Osteocyte (in vitro differentiated cells): ENCODE measurements around the gene GPC6. TPM values are rescaled to one million over a fixed set of nuclear protein-coding genes. Genes with fewer than 3 reads are reported as not detected.
A peak's percentile ranks its signal among the peaks of the same experiment; 100 is the strongest.

Experiments
- DNase-seq: peaks from one replicate; pipeline ENCODE4 v3.0.0; 2021; ENCODE audit warnings: mixed read lengths; ENCODE audit not compliant: unreplicated experiment; ENCODE audit errors: extremely low spot score
- H3K27ac Mint-ChIP-seq: one replicate; pipeline ENCODE4 v1.8.0; 2021; ENCODE audit warnings: mild to moderate bottlenecking, mixed read lengths; ENCODE audit not compliant: unreplicated experiment
- H3K27me3 Mint-ChIP-seq: one replicate; pipeline ENCODE4 v1.8.0; 2021; ENCODE audit warnings: mixed read lengths; ENCODE audit not compliant: unreplicated experiment
- H3K36me3 Mint-ChIP-seq: one replicate; pipeline ENCODE4 v1.8.0; 2021; ENCODE audit warnings: mixed read lengths; ENCODE audit not compliant: unreplicated experiment
- H3K4me1 Mint-ChIP-seq: one replicate; pipeline ENCODE4 v1.8.0; 2021; ENCODE audit warnings: mixed read lengths; ENCODE audit not compliant: unreplicated experiment
- H3K4me3 Mint-ChIP-seq: one replicate; pipeline ENCODE4 v1.8.0; 2021; ENCODE audit warnings: mild to moderate bottlenecking, moderate library complexity, mixed read lengths; ENCODE audit not compliant: unreplicated experiment
- H3K9me3 Mint-ChIP-seq: one replicate; pipeline ENCODE4 v1.8.0; 2021; ENCODE audit warnings: mixed read lengths; ENCODE audit not compliant: unreplicated experiment
- total RNA-seq: library from RNA; stranded (reverse); gene quantifications from 2 replicates; pipeline ENCODE4 v1.2.1, GENCODE V29; 2021
- TF ChIP-seq, protein P1 (sequence below): fragments of 200-600 bp; sonication (generic); IDR thresholded peaks from 2 replicates; pipeline ENCODE4 v1.5.0; 2021; ENCODE audit warnings: antibody characterized with exemption, mild to moderate bottlenecking, moderate library complexity

Gene GPC6
- total RNA-seq, 1 donor from 2014 or later: 125 TPM

DNA sequence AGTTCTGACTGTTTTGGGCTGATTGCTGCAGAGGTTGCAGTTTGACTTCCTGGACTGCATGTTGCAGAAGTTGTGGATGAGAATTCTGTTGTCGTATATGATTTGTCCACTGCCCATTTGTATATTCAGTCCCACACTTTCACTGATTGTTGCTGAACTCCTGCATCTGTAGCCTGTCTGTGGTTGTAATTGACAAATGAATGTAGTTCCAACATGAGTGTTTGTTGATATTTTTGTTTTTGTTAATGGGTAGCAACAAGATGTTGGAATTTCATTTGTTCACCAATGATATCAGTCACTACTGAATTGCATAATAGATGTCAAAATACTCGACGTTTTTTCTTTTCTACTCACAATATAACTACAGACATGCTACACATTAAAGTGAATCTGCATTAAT, 719.0 kb downstream of the GPC6 start:
- H3K36me3 Mint-ChIP-seq: no peaks in the 10 kb centered on the region
- H3K27me3 Mint-ChIP-seq: no peaks in the 10 kb centered on the region
- peaks cover 3% of the 10 kb centered on the region for H3K9me3 Mint-ChIP-seq
- no peak for DNase-seq
- TF ChIP-seq, protein P1, sequence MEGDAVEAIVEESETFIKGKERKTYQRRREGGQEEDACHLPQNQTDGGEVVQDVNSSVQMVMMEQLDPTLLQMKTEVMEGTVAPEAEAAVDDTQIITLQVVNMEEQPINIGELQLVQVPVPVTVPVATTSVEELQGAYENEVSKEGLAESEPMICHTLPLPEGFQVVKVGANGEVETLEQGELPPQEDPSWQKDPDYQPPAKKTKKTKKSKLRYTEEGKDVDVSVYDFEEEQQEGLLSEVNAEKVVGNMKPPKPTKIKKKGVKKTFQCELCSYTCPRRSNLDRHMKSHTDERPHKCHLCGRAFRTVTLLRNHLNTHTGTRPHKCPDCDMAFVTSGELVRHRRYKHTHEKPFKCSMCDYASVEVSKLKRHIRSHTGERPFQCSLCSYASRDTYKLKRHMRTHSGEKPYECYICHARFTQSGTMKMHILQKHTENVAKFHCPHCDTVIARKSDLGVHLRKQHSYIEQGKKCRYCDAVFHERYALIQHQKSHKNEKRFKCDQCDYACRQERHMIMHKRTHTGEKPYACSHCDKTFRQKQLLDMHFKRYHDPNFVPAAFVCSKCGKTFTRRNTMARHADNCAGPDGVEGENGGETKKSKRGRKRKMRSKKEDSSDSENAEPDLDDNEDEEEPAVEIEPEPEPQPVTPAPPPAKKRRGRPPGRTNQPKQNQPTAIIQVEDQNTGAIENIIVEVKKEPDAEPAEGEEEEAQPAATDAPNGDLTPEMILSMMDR: no peak
- H3K27ac Mint-ChIP-seq: no peak overlapping the region
- peaks cover 9% of the 10 kb centered on the region for H3K4me1 Mint-ChIP-seq
- H3K4me3 Mint-ChIP-seq: no peak overlapping the region

DNA sequence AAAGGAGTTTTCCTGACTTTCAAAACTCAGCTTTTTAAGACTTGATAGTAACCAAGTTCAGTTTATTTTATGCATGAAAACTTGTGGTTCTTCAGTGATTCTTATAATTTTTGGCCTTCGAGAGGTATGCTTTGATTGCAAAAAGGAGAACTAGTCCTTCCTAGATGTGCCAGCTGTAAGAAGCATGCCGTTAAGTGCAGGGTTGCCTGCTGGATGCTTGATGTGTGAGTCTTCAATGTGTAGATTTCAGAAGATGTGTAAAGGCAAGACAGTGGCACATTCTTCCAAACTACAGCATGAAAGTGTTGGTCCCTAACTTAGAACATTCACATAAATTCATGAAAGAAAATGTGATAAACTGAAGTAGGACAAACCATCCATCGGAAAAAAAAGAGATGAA, 720.4 kb downstream of the GPC6 start:
- no peaks in the 10 kb centered on the region for H3K27me3 Mint-ChIP-seq
- peaks cover 21% of the 10 kb centered on the region for H3K4me1 Mint-ChIP-seq
- DNase-seq: no peak
- peak overlapping the region; percentile 1 for H3K27ac Mint-ChIP-seq
- peaks cover 3% of the 10 kb centered on the region for H3K9me3 Mint-ChIP-seq
- no peak overlapping the region for H3K4me3 Mint-ChIP-seq
- TF ChIP-seq, protein P1: no peak
- H3K36me3 Mint-ChIP-seq: no peaks in the 10 kb centered on the region

DNA sequence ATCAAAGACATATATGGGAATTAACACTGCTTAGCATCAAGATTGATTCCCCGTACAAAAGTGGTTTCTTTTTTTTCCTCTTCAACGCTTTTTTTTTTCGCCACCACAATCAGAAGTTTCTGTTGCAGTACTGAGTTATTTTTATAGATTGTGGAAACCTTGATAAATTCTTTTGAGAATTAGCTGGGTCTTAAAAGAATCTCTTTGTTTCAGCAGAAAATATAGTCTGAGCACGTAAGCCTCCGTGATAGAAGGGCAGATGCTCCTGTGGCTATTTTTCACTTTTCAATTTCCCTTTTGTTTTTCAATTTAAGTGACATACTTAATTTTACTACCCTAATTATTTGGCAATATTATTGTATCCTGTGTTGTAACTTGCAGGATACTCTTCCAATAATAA, 721.0 kb downstream of the GPC6 start:
- no peak overlapping the region for H3K27ac Mint-ChIP-seq
- DNase-seq: no peak
- peaks cover 23% of the 10 kb centered on the region for H3K4me1 Mint-ChIP-seq
- no peaks in the 10 kb centered on the region for H3K27me3 Mint-ChIP-seq
- no peak overlapping the region for H3K4me3 Mint-ChIP-seq
- H3K9me3 Mint-ChIP-seq: peaks cover 3% of the 10 kb centered on the region
- H3K36me3 Mint-ChIP-seq: no peaks in the 10 kb centered on the region
- TF ChIP-seq, protein P1: no peak

DNA sequence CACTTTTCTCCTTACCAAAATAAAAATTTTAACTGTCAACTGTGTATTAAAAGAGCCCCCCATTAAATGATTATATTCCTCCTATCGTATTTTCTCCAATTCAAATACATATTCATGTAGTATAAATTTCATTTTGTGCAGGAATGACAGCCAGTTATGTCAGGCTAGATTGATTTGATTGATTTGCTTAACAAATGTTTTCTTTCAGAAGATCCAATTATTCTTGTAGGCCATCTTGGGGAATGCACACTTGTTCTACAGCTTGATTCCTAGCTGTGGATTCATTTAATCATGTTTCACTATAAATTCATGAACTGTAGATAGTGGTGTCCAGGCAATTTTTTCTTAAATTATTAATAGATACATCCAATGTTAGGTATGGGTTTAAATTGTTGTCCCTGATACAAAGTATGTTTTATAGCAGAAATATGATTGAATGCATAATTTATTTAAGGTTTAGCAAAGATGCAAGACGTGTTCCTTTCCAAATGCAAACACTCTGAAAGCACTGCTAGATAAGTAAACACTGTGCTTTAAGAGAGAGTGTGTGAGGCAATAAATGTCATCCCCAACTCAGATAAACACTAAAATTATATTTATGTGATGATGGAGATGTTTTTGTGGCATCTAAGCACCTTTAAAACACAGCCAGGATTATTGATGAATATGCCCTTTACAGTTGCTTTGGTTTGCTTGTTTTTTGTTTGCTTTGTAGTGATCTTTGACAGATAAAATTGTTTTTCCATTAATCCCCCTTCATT, 721.7 kb downstream of the GPC6 start:
- DNase-seq: no peak
- H3K9me3 Mint-ChIP-seq: peaks cover 3% of the 10 kb centered on the region
- H3K27ac Mint-ChIP-seq: no peak overlapping the region

DNA sequence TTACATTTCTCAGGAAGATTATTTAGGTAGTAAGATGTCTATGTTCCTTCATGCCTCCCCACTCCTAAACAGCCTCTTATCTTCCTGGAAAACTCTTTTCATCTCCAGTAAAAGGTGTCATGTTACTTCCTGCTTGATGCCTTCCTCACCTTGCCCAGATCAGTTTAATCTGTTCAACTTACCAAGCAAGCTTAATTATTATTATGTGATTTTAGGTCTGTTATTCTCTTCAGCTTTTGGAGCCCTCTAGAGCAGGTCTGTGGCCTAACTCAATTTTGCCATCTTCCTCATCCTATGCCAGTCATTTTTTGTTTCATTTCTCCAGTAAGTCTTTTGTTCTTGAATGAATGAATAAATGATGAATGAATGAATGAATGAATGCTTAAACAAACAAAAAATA, 724.5 kb downstream of the GPC6 start:
- no peak for DNase-seq
- peaks cover under 1% of the 10 kb centered on the region for H3K9me3 Mint-ChIP-seq
- no peak overlapping the region for H3K27ac Mint-ChIP-seq
- H3K4me3 Mint-ChIP-seq: no peak overlapping the region
- H3K36me3 Mint-ChIP-seq: no peaks in the 10 kb centered on the region
- H3K27me3 Mint-ChIP-seq: no peaks in the 10 kb centered on the region
- TF ChIP-seq, protein P1: peak; percentile 29
- peaks cover 42% of the 10 kb centered on the region for H3K4me1 Mint-ChIP-seq

More for the DNA sequence above, 721.7 kb downstream of the GPC6 start:
- H3K4me1 Mint-ChIP-seq: peaks cover 26% of the 10 kb centered on the region
- H3K4me3 Mint-ChIP-seq: no peak overlapping the region
- H3K27me3 Mint-ChIP-seq: no peaks in the 10 kb centered on the region
- no peaks in the 10 kb centered on the region for H3K36me3 Mint-ChIP-seq
- TF ChIP-seq, protein P1: no peak
